Spinal cord (tissue), 10 donors: ENCODE data around the gene MAPK9. TPM values are rescaled to one million over a fixed set of nuclear protein-coding genes. Genes with fewer than 3 reads are reported as not detected.

Experiments
- DNase-seq, 6 donors: peaks; one replicate each; pipeline versions ENCODE4 v3.0.0 to v3.0.0-alpha.2; 2013 to 2015; ENCODE audit warnings: low spot score in 6 of 6, low read depth in 4 of 6
- H3K27ac ChIP-seq: one replicate; pipeline ENCODE4 v1.5.1; 2013; ENCODE audit warnings: low read depth, low read length, control low read depth
- H3K27me3 ChIP-seq: one replicate; pipeline ENCODE4 v1.6.1; 2013; ENCODE audit warnings: low read length; ENCODE audit not compliant: control insufficient read depth, insufficient read depth
- H3K36me3 ChIP-seq: one replicate; pipeline ENCODE4 v1.6.1; 2013; ENCODE audit warnings: low read length; ENCODE audit not compliant: control insufficient read depth, insufficient read depth
- H3K4me1 ChIP-seq: one replicate; pipeline ENCODE4 v1.6.1; 2013; ENCODE audit warnings: low read length; ENCODE audit not compliant: control insufficient read depth, insufficient read depth
- H3K4me3 ChIP-seq: one replicate; pipeline ENCODE4 v1.5.1; 2013; ENCODE audit warnings: low read depth, low read length, control low read depth
- H3K9me3 ChIP-seq: one replicate; pipeline ENCODE4 v1.6.1; 2013; ENCODE audit warnings: low read length; ENCODE audit not compliant: control insufficient read depth, insufficient read depth
- WGBS: methylation state at CpG from one replicate; pipeline ENCODE4 v1.1.5; 2013; ENCODE audit warnings: missing lambda C conversion rate; ENCODE audit not compliant: insufficient coverage; 5-methylcytosine and 5-hydroxymethylcytosine counted together
- polyA plus RNA-seq, 2 donors: library from polyadenylated mRNA; unstranded; fragments of 120-200 nt; gene quantifications; one replicate each; pipeline ENCODE4 v1.2.1, GENCODE V29; 2013; ENCODE audit not compliant: insufficient read length in 2 of 2
- total RNA-seq, 2 donors: library from RNA; depleted of rRNA in 1 of 2; stranded (reverse); fragments of 120-200 nt in 1 of 2; fragments of >200 nt in 1 of 2; gene quantifications; one replicate each; pipeline versions ENCODE4 v1.2.3 to v1.2.4, GENCODE V29; 2013 to 2014
- donor health status: healthy.

The MAPK9 gene
- total and polyA plus RNA-seq, 4 donors: 32.6 to 97.6 (median 88.4) TPM

GRCh38 chr5:180204276-180204819 is 87.5 kb downstream of the MAPK9 start:
- Histone ChIP-seq H3K4me3 (no peak overlapping the region), H3K27ac (no peak overlapping the region), H3K36me3 (no peaks in the 10 kb centered on the region), H3K27me3 (peaks cover 15% of the 10 kb centered on the region), H3K9me3 (no peaks in the 10 kb centered on the region), H3K4me1 (peaks cover 15% of the 10 kb centered on the region)
- whole genome bisulfite sequencing: no CpG with 5 or more reads among the region's 1 CpG
- no peak for DNase-seq

GRCh38 chr5:180202939-180203573 is 88.8 kb downstream of the MAPK9 start:
- Histone ChIP-seq H3K27ac (no peak overlapping the region), H3K9me3 (no peaks in the 10 kb centered on the region), H3K4me3 (no peak overlapping the region), H3K36me3 (no peaks in the 10 kb centered on the region), H3K4me1 (peaks cover 8% of the 10 kb centered on the region), H3K27me3 (peaks cover 11% of the 10 kb centered on the region)
- DNase-seq: no peak
- WGBS: 100% methylated on average over 1 of the region's 8 CpGs

GRCh38 chr5:180201051-180201987 is 90.6 kb downstream of the MAPK9 start:
- Histone ChIP-seq H3K9me3 (no peaks in the 10 kb centered on the region), H3K4me3 (no peak overlapping the region), H3K27me3 (no peaks in the 10 kb centered on the region), H3K4me1 (no peaks in the 10 kb centered on the region), H3K27ac (no peak overlapping the region), H3K36me3 (no peaks in the 10 kb centered on the region)
- DNase-seq: peak in 1 of 6 donors; percentile 52
- 73% methylated on average over 14 of the region's 23 CpGs for WGBS

- Histone ChIP-seq H3K4me3 (no peak overlapping the region), H3K36me3 (peaks cover 5% of the 10 kb centered on the region), H3K9me3 (no peaks in the 10 kb centered on the region), H3K27ac (no peak overlapping the region), H3K4me1 (peaks cover 2% of the 10 kb centered on the region), H3K27me3 (no peaks in the 10 kb centered on the region)
- DNase-seq: no peak
- WGBS: 82% methylated on average over 7 of the region's 8 CpGs
These were observed 92.5 kb downstream of the MAPK9 start for GRCh38 chr5:180199390-180199789.

- H3K4me3 ChIP-seq: no peak overlapping the region
- H3K36me3 ChIP-seq: peaks cover 5% of the 10 kb centered on the region
- WGBS: 93% methylated on average over 4 of the region's 4 CpGs
- H3K9me3 ChIP-seq: no peaks in the 10 kb centered on the region
- no peak overlapping the region for H3K27ac ChIP-seq
- DNase-seq: no peak
- H3K4me1 ChIP-seq: peaks cover 3% of the 10 kb centered on the region
- no peaks in the 10 kb centered on the region for H3K27me3 ChIP-seq
These were observed 93.7 kb downstream of the MAPK9 start for GRCh38 chr5:180198208-180198607.

GRCh38 chr5:180197016-180197702 is 94.7 kb downstream of the MAPK9 start:
- no peak for DNase-seq
- WGBS: 70% methylated on average over 14 of the region's 14 CpGs

GRCh38 chr5:180194410-180195345 is 97.2 kb downstream of the MAPK9 start:
- Histone ChIP-seq H3K4me1 (peaks cover 3% of the 10 kb centered on the region), H3K9me3 (no peaks in the 10 kb centered on the region), H3K4me3 (no peak overlapping the region), H3K27ac (no peak overlapping the region), H3K27me3 (no peaks in the 10 kb centered on the region), H3K36me3 (peaks cover 5% of the 10 kb centered on the region)
- peak in 1 of 6 donors; percentile 27 for DNase-seq
- WGBS: 89% methylated on average over 33 of the region's 34 CpGs

More at GRCh38 chr5:180197016-180197702, 94.7 kb downstream of the MAPK9 start:
- H3K4me3 ChIP-seq: no peak overlapping the region
- no peak overlapping the region for H3K27ac ChIP-seq
- H3K36me3 ChIP-seq: peaks cover 5% of the 10 kb centered on the region
- no peaks in the 10 kb centered on the region for H3K9me3 ChIP-seq
- H3K4me1 ChIP-seq: peaks cover 3% of the 10 kb centered on the region
- no peaks in the 10 kb centered on the region for H3K27me3 ChIP-seq

GRCh38 chr5:180193749-180194375 is 98.0 kb downstream of the MAPK9 start:
- WGBS: 86% methylated on average over 21 of the region's 24 CpGs

More at GRCh38 chr5:180193749-180194375, 98.0 kb downstream of the MAPK9 start:
- DNase-seq: no peak
- peaks cover 5% of the 10 kb centered on the region for H3K36me3 ChIP-seq
- H3K4me1 ChIP-seq: peaks cover 3% of the 10 kb centered on the region
- H3K27ac ChIP-seq: no peak overlapping the region
- H3K4me3 ChIP-seq: no peak overlapping the region
- H3K9me3 ChIP-seq: no peaks in the 10 kb centered on the region
- H3K27me3 ChIP-seq: no peaks in the 10 kb centered on the region
